ENCODE measurements around the gene NEO1. TPM values are rescaled to one million over a fixed set of nuclear protein-coding genes. Genes with fewer than 3 reads are reported as not detected.

Gene NEO1
- polyA plus RNA-seq, 1 donor (not counting 4 experiments of a cell fraction or from before 2014, with no cell fraction given), result 4.4 TPM

- H2AFZ ChIP-seq (ENCODE audit: control insufficient read depth, low read length), result no peak overlapping the region
- H3K4me3 ChIP-seq (ENCODE audit: control insufficient read depth in 2 of 3, extremely low read depth in 1 of 3, insufficient read depth in 2 of 3, low read depth in 1 of 3, low read length in 3 of 3), result no peak overlapping the region
- FAIRE-seq (no peak), DNase-seq (ENCODE audit: low read depth, low spot score) (no peak)
- no peak overlapping the region for H3K9ac ChIP-seq (ENCODE audit: control insufficient read depth, extremely low read depth, insufficient read depth, low read length)
- TF ChIP-seq CTCF (optimal IDR thresholded peaks at IDR 0.05 in 1 of 3, IDR thresholded peaks at IDR 0.05 in 1 of 3, conservative IDR thresholded peaks at IDR 0.05 in 1 of 3; ENCODE audit: extremely low read depth in 1 of 3, insufficient read depth in 2 of 3, low read length in 3 of 3) (no peak), EZH2 (IDR thresholded peaks at IDR 0.05; ENCODE audit: low read length) (no peak)
- no peaks in the 10 kb centered on the region for H3K79me2 ChIP-seq (ENCODE audit: control insufficient read depth, insufficient read depth, low read length)
- no peaks in the 10 kb centered on the region for H3K9me3 ChIP-seq (ENCODE audit: control insufficient read depth, low read depth, low read length)
- H3K4me1 ChIP-seq (ENCODE audit: control insufficient read depth, extremely low read depth, insufficient read depth, low read length), result no peaks in the 10 kb centered on the region
- H3K4me2 ChIP-seq (ENCODE audit: control insufficient read depth, extremely low read depth, insufficient read depth, low read depth, low read length), result no peak overlapping the region
- no peaks in the 10 kb centered on the region for H3K36me3 ChIP-seq (ENCODE audit: control insufficient read depth in 2 of 2, extremely low read depth in 1 of 2, insufficient read depth in 2 of 2, low read length in 2 of 2)
- H4K20me1 ChIP-seq (ENCODE audit: control insufficient read depth, extremely low read depth, insufficient read depth, low read length), result no peaks in the 10 kb centered on the region
- H3K9me1 ChIP-seq (ENCODE audit: control insufficient read depth, extremely low read depth, insufficient read depth, low read length), result no peaks in the 10 kb centered on the region
- dilution Hi-C loops (cut with MboI; ENCODE audit: extremely low pct_ligation_motif_present, low sequenced_read_pairs), result no loop called here
- no peaks in the 10 kb centered on the region for H3K27me3 ChIP-seq (ENCODE audit: control insufficient read depth, extremely low read depth, insufficient read depth, low read length)
- no peak overlapping the region for H3K27ac ChIP-seq (ENCODE audit: control insufficient read depth, insufficient read depth, low read length)
Measured at GRCh38 chr15:73286311-73286710, 234.0 kb downstream of the NEO1 start.

GRCh38 chr15:73287019-73287418 is 234.8 kb downstream of the NEO1 start:
- Histone ChIP-seq H3K4me2 (ENCODE audit: control insufficient read depth, extremely low read depth, insufficient read depth, low read depth, low read length) (no peak overlapping the region), H3K4me3 (ENCODE audit: control insufficient read depth in 2 of 3, extremely low read depth in 1 of 3, insufficient read depth in 2 of 3, low read depth in 1 of 3, low read length in 3 of 3) (no peak overlapping the region), H3K4me1 (ENCODE audit: control insufficient read depth, extremely low read depth, insufficient read depth, low read length) (no peaks in the 10 kb centered on the region), H3K9me1 (ENCODE audit: control insufficient read depth, extremely low read depth, insufficient read depth, low read length) (no peaks in the 10 kb centered on the region), H4K20me1 (ENCODE audit: control insufficient read depth, extremely low read depth, insufficient read depth, low read length) (no peaks in the 10 kb centered on the region), H3K27ac (ENCODE audit: control insufficient read depth, insufficient read depth, low read length) (no peak overlapping the region), H3K36me3 (ENCODE audit: control insufficient read depth in 2 of 2, extremely low read depth in 1 of 2, insufficient read depth in 2 of 2, low read length in 2 of 2) (no peaks in the 10 kb centered on the region), H3K9ac (ENCODE audit: control insufficient read depth, extremely low read depth, insufficient read depth, low read length) (no peak overlapping the region), H2AFZ (ENCODE audit: control insufficient read depth, low read length) (no peak overlapping the region), H3K27me3 (ENCODE audit: control insufficient read depth, extremely low read depth, insufficient read depth, low read length) (no peaks in the 10 kb centered on the region), H3K79me2 (ENCODE audit: control insufficient read depth, insufficient read depth, low read length) (no peaks in the 10 kb centered on the region), H3K9me3 (ENCODE audit: control insufficient read depth, low read depth, low read length) (no peaks in the 10 kb centered on the region)
- TF ChIP-seq EZH2 (IDR thresholded peaks at IDR 0.05; ENCODE audit: low read length), result no peak
- no peak for TF ChIP-seq CTCF (optimal IDR thresholded peaks at IDR 0.05 in 1 of 3, IDR thresholded peaks at IDR 0.05 in 1 of 3, conservative IDR thresholded peaks at IDR 0.05 in 1 of 3; ENCODE audit: extremely low read depth in 1 of 3, insufficient read depth in 2 of 3, low read length in 3 of 3)
- dilution Hi-C loops (cut with MboI; ENCODE audit: extremely low pct_ligation_motif_present, low sequenced_read_pairs), result no loop called here
- no peak for FAIRE-seq
- DNase-seq (ENCODE audit: low read depth, low spot score), result no peak

Data from keratinocyte (primary cell).